ENCODE data around the gene ZC3H12C.

Gene ZC3H12C

GRCh38 chr11:110094298-110095285, 1.4 kb downstream of the ZC3H12C start:
- H3K4me3 ChIP-seq (ENCODE audit: low read depth, low read length) = peak overlapping the region; percentile 69
- no peak for DNase-seq (ENCODE audit: low read depth, low spot score)
- ChIA-PET CTCF (interaction anchor here (1.4 kb wide), 1 partner anchor 31 kb away, joined by 4 read pairs; no protein-coding TSS in a partner anchor), POLR2A (no interaction called here)
- no peak for TF ChIP-seq CTCF (IDR thresholded peaks at IDR 0.05; ENCODE audit: insufficient read depth, low read length, missing control alignments)

GRCh38 chr11:110095554-110095953, 2.4 kb downstream of the ZC3H12C start:
- H3K4me3 ChIP-seq (ENCODE audit: low read depth, low read length) = no peak overlapping the region
- TF ChIP-seq CTCF (IDR thresholded peaks at IDR 0.05; ENCODE audit: insufficient read depth, low read length, missing control alignments) = no peak
- no peak for DNase-seq (ENCODE audit: low read depth, low spot score)
- ChIA-PET CTCF (no interaction called here), POLR2A (no interaction called here)

- ChIA-PET CTCF (no interaction called here), POLR2A (no interaction called here)
- H3K4me3 ChIP-seq (ENCODE audit: low read depth, low read length) = no peak overlapping the region
- DNase-seq (ENCODE audit: low read depth, low spot score) = no peak
- no peak for TF ChIP-seq CTCF (IDR thresholded peaks at IDR 0.05; ENCODE audit: insufficient read depth, low read length, missing control alignments)
Observed at GRCh38 chr11:110096496-110096895, 3.3 kb downstream of the ZC3H12C start.

- ChIA-PET CTCF (no interaction called here), POLR2A (no interaction called here)
- DNase-seq (ENCODE audit: low read depth, low spot score) = no peak
- H3K4me3 ChIP-seq (ENCODE audit: low read depth, low read length) = no peak overlapping the region
- no peak for TF ChIP-seq CTCF (IDR thresholded peaks at IDR 0.05; ENCODE audit: insufficient read depth, low read length, missing control alignments)
Observed at GRCh38 chr11:110097459-110098012, 4.3 kb downstream of the ZC3H12C start.

GRCh38 chr11:110098645-110099044, 5.5 kb downstream of the ZC3H12C start:
- H3K4me3 ChIP-seq (ENCODE audit: low read depth, low read length) = no peak overlapping the region
- ChIA-PET CTCF (interaction anchor here (0.8 to 1.5 kb wide), 2 partner anchors 9 to 13 kb away, joined by 3 to 4 read pairs; no protein-coding TSS in a partner anchor), POLR2A (no interaction called here)
- no peak for TF ChIP-seq CTCF (IDR thresholded peaks at IDR 0.05; ENCODE audit: insufficient read depth, low read length, missing control alignments)
- DNase-seq (ENCODE audit: low read depth, low spot score) = no peak
